DND-41 (cell line): Measurements from ENCODE around the gene NUCKS1.

Experiments used
- EZH2 ChIP-seq: IDR thresholded peaks from 3 replicates; pipeline ENCODE4 v1.6.1; 2012; ENCODE audit warnings: borderline replicate concordance, low read depth, mild to moderate bottlenecking, moderate library complexity, low read length, inconsistent platforms; ENCODE audit not compliant: severe bottlenecking
- TF ChIP-seq, protein P1 (sequence below): IDR thresholded peaks from 2 replicates; pipeline ENCODE4 v1.5.1; 2012; ENCODE audit warnings: borderline replicate concordance, low read length, moderate library complexity, mild to moderate bottlenecking; ENCODE audit not compliant: poor library complexity, severe bottlenecking; ENCODE audit errors: extremely low read depth

DNA sequence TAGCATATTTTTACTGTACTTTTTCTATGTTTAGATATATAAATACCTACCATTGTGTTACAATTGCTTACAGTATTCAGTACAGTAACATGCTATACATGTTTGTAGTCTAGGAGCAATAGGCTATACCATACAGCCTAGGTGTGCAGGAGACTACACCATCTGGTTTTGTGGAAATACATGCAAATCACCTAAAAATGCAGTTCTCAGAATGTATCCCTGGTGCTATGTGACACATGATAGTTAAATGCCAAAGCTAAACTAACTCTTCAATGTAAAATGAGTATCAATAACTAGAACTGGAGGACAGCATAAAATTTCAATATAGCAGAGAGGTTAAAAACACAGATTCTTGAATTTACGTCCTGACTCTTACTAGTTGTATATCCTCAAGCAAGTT is 14.8 kb downstream of the NUCKS1 start:
- TF ChIP-seq, protein P1, sequence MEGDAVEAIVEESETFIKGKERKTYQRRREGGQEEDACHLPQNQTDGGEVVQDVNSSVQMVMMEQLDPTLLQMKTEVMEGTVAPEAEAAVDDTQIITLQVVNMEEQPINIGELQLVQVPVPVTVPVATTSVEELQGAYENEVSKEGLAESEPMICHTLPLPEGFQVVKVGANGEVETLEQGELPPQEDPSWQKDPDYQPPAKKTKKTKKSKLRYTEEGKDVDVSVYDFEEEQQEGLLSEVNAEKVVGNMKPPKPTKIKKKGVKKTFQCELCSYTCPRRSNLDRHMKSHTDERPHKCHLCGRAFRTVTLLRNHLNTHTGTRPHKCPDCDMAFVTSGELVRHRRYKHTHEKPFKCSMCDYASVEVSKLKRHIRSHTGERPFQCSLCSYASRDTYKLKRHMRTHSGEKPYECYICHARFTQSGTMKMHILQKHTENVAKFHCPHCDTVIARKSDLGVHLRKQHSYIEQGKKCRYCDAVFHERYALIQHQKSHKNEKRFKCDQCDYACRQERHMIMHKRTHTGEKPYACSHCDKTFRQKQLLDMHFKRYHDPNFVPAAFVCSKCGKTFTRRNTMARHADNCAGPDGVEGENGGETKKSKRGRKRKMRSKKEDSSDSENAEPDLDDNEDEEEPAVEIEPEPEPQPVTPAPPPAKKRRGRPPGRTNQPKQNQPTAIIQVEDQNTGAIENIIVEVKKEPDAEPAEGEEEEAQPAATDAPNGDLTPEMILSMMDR, result no peak
- no peak for TF ChIP-seq EZH2
